Superior temporal gyrus (tissue), 1 donor: ENCODE results near the gene SHISA9.

Experiments
- DNase-seq: peaks from one replicate; pipeline ENCODE4 v3.0.0-alpha.2; 2016; ENCODE audit errors: extremely low spot score

SHISA9 gene

DNA sequence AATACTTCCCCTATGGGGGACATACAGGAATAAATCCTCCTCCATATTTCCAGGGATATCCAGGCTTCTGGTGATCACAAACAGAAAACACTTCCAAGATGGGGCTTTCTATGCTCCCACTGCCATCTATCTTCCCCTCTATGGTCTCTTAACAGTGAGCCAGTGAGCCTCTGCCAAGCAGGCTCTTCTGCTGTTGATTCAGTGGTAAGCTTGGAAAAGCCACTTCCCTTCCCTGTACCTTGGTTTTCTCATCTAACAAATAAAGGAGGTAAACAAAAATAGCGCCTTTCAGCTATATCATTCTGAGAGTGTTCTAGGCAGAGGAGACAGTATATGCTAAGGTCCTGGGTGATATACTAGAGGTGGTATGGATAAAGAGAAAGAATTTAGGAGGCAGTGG lies 368.0 kb downstream of the SHISA9 start:
- DNase-seq: no peak

DNA sequence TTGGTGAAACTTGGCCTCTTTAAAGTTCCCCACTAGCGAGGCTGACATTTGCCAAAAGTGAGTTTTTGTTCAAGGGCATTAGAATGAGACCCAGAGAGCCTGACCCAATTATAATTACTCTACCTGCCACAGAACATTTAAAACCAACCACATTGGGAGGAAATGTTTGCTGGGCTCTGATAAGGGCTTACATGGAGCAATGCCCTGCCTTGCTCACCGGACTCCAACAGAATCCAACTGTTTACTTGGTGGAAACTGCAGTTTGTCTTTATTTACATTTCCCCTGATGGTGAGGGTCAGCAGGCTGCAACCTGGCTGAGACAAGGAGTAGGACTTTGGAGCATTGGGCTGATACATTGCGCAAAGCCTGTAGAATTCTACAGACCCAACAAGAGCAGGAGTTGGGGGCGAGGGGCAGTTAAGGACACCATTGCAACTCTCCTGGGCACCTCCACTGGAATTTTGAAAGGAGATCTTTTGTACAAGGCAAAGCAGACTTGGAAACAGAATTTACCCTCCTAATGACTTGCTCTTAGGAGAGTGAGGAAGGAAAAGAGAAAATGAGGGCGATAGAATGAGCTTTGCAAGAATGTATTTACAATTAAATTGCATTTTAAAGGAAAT lies 368.6 kb downstream of the SHISA9 start:
- no peak for DNase-seq

DNA sequence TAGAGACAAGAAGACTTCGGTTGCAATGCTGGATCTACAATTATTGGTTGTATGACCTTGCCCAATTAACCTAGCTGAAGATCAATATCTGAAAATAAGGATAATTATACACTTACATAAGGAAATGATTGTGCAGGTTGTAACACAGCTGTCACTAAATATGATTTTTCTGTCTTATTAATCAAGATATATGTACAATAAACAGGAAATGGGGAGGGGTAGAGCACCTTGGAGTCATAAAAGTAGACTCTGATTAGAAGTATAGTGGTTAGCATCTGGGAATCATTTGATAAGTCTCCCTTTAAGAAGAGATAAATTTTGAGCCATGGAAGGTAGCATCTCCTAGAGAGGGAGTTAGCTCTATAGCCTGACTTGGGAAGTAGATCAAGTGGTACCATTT lies 369.2 kb downstream of the SHISA9 start:
- no peak for DNase-seq

DNA sequence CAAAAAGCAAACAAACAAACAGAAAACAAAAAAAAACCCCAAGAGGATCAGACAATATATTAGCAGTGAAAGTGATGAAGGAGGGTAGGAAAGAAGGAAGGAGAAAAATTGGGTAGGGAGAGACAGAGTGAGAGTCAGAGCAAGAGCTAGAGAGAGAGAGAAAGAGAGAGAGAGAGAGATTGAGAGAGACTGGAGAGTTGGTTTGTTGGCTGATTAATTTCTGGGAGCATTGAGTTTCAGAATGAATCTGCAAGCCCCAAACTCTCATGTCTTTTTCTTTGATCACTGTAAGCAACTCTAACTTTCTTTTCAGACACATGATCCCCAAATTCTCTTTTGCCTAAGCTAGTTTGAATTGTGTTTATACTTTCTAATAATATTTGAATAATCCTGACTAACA lies 388.1 kb downstream of the SHISA9 start:
- DNase-seq: no peak
